ENCODE data around the gene ZNF524.
A peak's percentile ranks its signal among the peaks of the same experiment; 100 is the strongest.

The ZNF524 gene

DNA sequence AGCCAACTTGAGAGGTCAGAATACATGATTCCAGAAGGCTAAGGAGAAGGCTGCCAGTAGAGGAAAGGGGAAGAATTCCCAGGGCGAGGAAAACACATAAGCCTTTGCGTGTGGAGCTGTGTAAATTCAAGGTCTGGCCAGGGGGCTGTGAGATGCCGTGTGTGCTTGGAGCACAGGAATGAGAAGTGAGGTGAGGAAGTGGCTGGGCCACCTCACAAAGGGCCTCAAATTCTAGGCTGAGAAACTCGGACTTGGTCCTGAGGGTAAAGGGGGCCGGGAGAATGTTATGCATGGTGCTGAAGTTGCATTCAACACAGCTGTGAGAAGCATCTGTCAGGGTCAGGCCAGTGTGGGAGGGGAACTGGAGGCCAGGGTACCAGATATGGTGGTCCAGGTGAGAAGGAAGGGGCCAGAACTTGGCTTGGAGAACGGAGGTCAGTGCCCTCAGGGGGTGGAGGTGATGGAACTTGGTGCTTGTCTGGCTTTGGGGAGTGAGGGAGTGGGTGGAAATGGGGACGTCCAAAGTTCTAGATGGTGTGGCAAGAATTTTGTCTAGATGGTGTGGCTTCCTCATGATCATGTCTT lies 35.9 kb downstream of the ZNF524 start:
- TF ChIP-seq CTCF (IDR thresholded peaks at IDR 0.05; ENCODE audit: insufficient read depth, low read depth, low read length, missing control alignments), result no peak
- H3K4me3 ChIP-seq (ENCODE audit: low read depth, low read length), result peak overlapping the region; percentile 67
- no peak for DNase-seq (ENCODE audit: low read depth)

- H3K4me3 ChIP-seq (ENCODE audit: low read depth, low read length), result no peak overlapping the region
- DNase-seq (ENCODE audit: low read depth), result no peak
- no peak for TF ChIP-seq CTCF (IDR thresholded peaks at IDR 0.05; ENCODE audit: insufficient read depth, low read depth, low read length, missing control alignments)
These were observed 36.6 kb downstream of the ZNF524 start for GRCh38 chr19:55636723-55637122.

DNA sequence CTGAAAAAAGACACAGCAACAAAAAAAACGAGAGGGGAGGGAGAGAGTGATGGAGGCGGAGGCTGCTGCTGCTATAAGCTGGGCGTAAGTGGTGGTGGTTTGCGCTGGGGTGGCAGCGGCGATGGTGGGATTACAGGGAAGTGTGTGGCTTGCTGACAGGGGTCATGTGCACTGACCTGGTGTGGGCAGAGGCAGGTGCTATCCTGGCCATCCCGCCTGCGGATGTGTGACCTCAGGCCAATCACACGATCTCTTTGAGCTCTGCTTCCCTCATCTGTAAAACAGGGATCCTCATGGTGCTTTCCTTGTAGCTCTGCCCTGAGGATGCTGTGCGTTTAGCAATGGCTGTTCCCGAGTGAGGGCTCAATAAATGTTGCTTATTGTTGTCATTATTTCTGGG lies 37.4 kb downstream of the ZNF524 start:
- TF ChIP-seq CTCF (IDR thresholded peaks at IDR 0.05; ENCODE audit: insufficient read depth, low read depth, low read length, missing control alignments), result no peak

GRCh38 chr19:55638864-55639359 lies 38.8 kb downstream of the ZNF524 start:
- no peak overlapping the region for H3K4me3 ChIP-seq (ENCODE audit: low read depth, low read length)
- peak; percentile 78 for DNase-seq (ENCODE audit: low read depth)

More for the DNA sequence above, 37.4 kb downstream of the ZNF524 start:
- DNase-seq (ENCODE audit: low read depth), result no peak
- no peak overlapping the region for H3K4me3 ChIP-seq (ENCODE audit: low read depth, low read length)

DNA sequence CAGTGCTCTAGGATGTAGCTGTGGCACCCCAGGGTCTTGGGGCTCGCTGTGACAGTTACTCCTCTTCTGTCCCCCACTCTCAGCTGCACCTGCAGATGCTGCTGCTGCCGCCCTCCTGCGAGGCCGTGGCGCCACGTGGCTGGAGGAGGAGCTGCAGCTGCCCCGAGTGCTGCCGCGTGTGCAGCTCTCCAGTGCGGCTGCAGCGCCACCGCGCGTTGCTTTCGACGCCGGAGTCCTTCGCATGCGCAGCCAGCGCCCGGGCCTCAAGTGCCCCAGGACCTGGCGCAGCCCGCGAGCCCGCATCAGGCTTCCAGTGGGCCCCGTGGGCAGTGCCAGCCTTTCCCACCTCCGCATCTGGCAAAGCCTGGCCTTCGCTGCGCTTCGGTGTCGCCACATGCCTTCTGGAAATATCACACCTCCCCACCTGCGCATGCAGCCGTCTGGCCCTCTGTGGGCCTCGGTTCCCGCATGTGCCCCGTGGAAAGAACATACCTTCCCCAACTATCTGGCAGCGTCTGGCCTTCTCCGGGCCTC lies 40.0 kb downstream of the ZNF524 start:
- peak; percentile 95 for DNase-seq (ENCODE audit: low read depth)
- peak; percentile 80 for TF ChIP-seq CTCF (IDR thresholded peaks at IDR 0.05; ENCODE audit: insufficient read depth, low read depth, low read length, missing control alignments)
- peak overlapping the region; percentile 92 for H3K4me3 ChIP-seq (ENCODE audit: low read depth, low read length)

More at GRCh38 chr19:55638864-55639359, 38.8 kb downstream of the ZNF524 start:
- TF ChIP-seq CTCF (IDR thresholded peaks at IDR 0.05; ENCODE audit: insufficient read depth, low read depth, low read length, missing control alignments), result peak; percentile 60

GRCh38 chr19:55640577-55641425 lies 40.7 kb downstream of the ZNF524 start, which contains the start of gene ZNF580:
Gene ZNF580, plus strand, starts transcription at chr19:55641002. Its CDS starts 1,507 bp downstream, at chr19:55642509.
- no peak for TF ChIP-seq CTCF (IDR thresholded peaks at IDR 0.05; ENCODE audit: insufficient read depth, low read depth, low read length, missing control alignments)
- DNase-seq (ENCODE audit: low read depth), result peak; percentile 88
- H3K4me3 ChIP-seq (ENCODE audit: low read depth, low read length), result peak within 1 kb of the TSS; percentile 92

Measured in GM12865 (cell line).